ENCODE results near the gene MOB3A. TPM values are rescaled to one million over a fixed set of nuclear protein-coding genes. Genes with fewer than 3 reads are reported as not detected.
"Not testable (repeated sequence)": the region's sequence is repeated elsewhere in the genome, so short reads cannot be mapped to it uniquely, and the experiment has no call there.

MOB3A gene
- polyA plus RNA-seq, 4 donors: 7.6 to 18.3 (median 14.5) TPM

- FAIRE-seq: no peak
Measured at GRCh38 chr19:2129022-2129421, 32.9 kb upstream of the MOB3A start.

GRCh38 chr19:2128252-2128651, 32.1 kb upstream of the MOB3A start:
- whole genome bisulfite sequencing, 3 donors: 87 to 95% (median 90%) methylated on average over 19 to 34 of the region's 34 CpGs
- H3K36me3 ChIP-seq (ENCODE audit: control insufficient read depth in 3 of 3, insufficient read depth in 2 of 3, low read depth in 1 of 3, low read length in 3 of 3): peaks cover 24 to 89% (median 27%) of the 10 kb centered on the region in 3 donors
- not testable (repeated sequence) for H3K9me3 ChIP-seq (ENCODE audit: control insufficient read depth in 2 of 2, insufficient read depth in 1 of 2, low read depth in 1 of 2, low read length in 1 of 2); FAIRE-seq; H3K4me3 ChIP-seq (ENCODE audit: low read depth in 1 of 3, low read length in 3 of 3); H3K27me3 ChIP-seq (ENCODE audit: control insufficient read depth in 3 of 3, insufficient read depth in 3 of 3, low read length in 3 of 3); H3K4me1 ChIP-seq (ENCODE audit: control insufficient read depth in 3 of 3, insufficient read depth in 2 of 3, low read depth in 1 of 3, low read length in 2 of 3); H3K27ac ChIP-seq (ENCODE audit: low read depth in 1 of 3, low read length in 2 of 3); DNase-seq

More at GRCh38 chr19:2129022-2129421, 32.9 kb upstream of the MOB3A start:
- no peak overlapping the region for H3K4me3 ChIP-seq (ENCODE audit: low read depth in 1 of 3, low read length in 3 of 3)
- no peaks in the 10 kb centered on the region for H3K9me3 ChIP-seq (ENCODE audit: control insufficient read depth in 2 of 2, insufficient read depth in 1 of 2, low read depth in 1 of 2, low read length in 1 of 2)
- peaks cover 22 to 86% (median 27%) of the 10 kb centered on the region in 3 donors for H3K36me3 ChIP-seq (ENCODE audit: control insufficient read depth in 3 of 3, insufficient read depth in 2 of 3, low read depth in 1 of 3, low read length in 3 of 3)
- no peak overlapping the region for H3K27ac ChIP-seq (ENCODE audit: low read depth in 1 of 3, low read length in 2 of 3)
- no peaks in the 10 kb centered on the region for H3K27me3 ChIP-seq (ENCODE audit: control insufficient read depth in 3 of 3, insufficient read depth in 3 of 3, low read length in 3 of 3)
- WGBS, 3 donors: 94 to 97% (median 97%) methylated on average over 18 to 21 of the region's 21 CpGs
- DNase-seq: no peak
- H3K4me1 ChIP-seq (ENCODE audit: control insufficient read depth in 3 of 3, insufficient read depth in 2 of 3, low read depth in 1 of 3, low read length in 2 of 3): no peaks in the 10 kb centered on the region

GRCh38 chr19:2127758-2128157, 31.6 kb upstream of the MOB3A start:
- Histone ChIP-seq H3K27ac (ENCODE audit: low read depth in 1 of 3, low read length in 2 of 3) (no peak overlapping the region), H3K4me1 (ENCODE audit: control insufficient read depth in 3 of 3, insufficient read depth in 2 of 3, low read depth in 1 of 3, low read length in 2 of 3) (no peaks in the 10 kb centered on the region), H3K27me3 (ENCODE audit: control insufficient read depth in 3 of 3, insufficient read depth in 3 of 3, low read length in 3 of 3) (no peaks in the 10 kb centered on the region), H3K36me3 (ENCODE audit: control insufficient read depth in 3 of 3, insufficient read depth in 2 of 3, low read depth in 1 of 3, low read length in 3 of 3) (peaks cover 23 to 90% (median 27%) of the 10 kb centered on the region in 3 donors), H3K9me3 (ENCODE audit: control insufficient read depth in 2 of 2, insufficient read depth in 1 of 2, low read depth in 1 of 2, low read length in 1 of 2) (no peaks in the 10 kb centered on the region), H3K4me3 (ENCODE audit: low read depth in 1 of 3, low read length in 3 of 3) (no peak overlapping the region)
- FAIRE-seq (no peak), DNase-seq (peak; percentile 33 to 40)
- WGBS, 3 donors: 47 to 77% (median 52%) methylated on average over 19 of the region's 19 CpGs

- WGBS, 3 donors: 95 to 99% (median 97%) methylated on average over 23 to 24 of the region's 24 CpGs
Measured at GRCh38 chr19:2126879-2127518, 30.9 kb upstream of the MOB3A start.

GRCh38 chr19:2123682-2124387, 27.7 kb upstream of the MOB3A start:
- no peak for FAIRE-seq

More at GRCh38 chr19:2126879-2127518, 30.9 kb upstream of the MOB3A start:
- DNase-seq (no peak), FAIRE-seq (no peak)
- H3K4me3 ChIP-seq (ENCODE audit: low read depth in 1 of 3, low read length in 3 of 3): no peak overlapping the region
- no peaks in the 10 kb centered on the region for H3K9me3 ChIP-seq (ENCODE audit: control insufficient read depth in 2 of 2, insufficient read depth in 1 of 2, low read depth in 1 of 2, low read length in 1 of 2)
- H3K4me1 ChIP-seq (ENCODE audit: control insufficient read depth in 3 of 3, insufficient read depth in 2 of 3, low read depth in 1 of 3, low read length in 2 of 3): no peaks in the 10 kb centered on the region
- H3K36me3 ChIP-seq (ENCODE audit: control insufficient read depth in 3 of 3, insufficient read depth in 2 of 3, low read depth in 1 of 3, low read length in 3 of 3): peaks cover 22 to 90% (median 27%) of the 10 kb centered on the region in 3 donors
- no peak overlapping the region for H3K27ac ChIP-seq (ENCODE audit: low read depth in 1 of 3, low read length in 2 of 3)
- no peaks in the 10 kb centered on the region for H3K27me3 ChIP-seq (ENCODE audit: control insufficient read depth in 3 of 3, insufficient read depth in 3 of 3, low read length in 3 of 3)

GRCh38 chr19:2122982-2123381, 26.9 kb upstream of the MOB3A start:
- H3K27me3 ChIP-seq (ENCODE audit: control insufficient read depth in 3 of 3, insufficient read depth in 3 of 3, low read length in 3 of 3): no peaks in the 10 kb centered on the region
- 95 to 97% (median 95%) methylated on average over 10 of the region's 10 CpGs for WGBS, 3 donors
- peaks cover 22 to 94% (median 23%) of the 10 kb centered on the region in 3 donors for H3K36me3 ChIP-seq (ENCODE audit: control insufficient read depth in 3 of 3, insufficient read depth in 2 of 3, low read depth in 1 of 3, low read length in 3 of 3)
- no peaks in the 10 kb centered on the region for H3K4me1 ChIP-seq (ENCODE audit: control insufficient read depth in 3 of 3, insufficient read depth in 2 of 3, low read depth in 1 of 3, low read length in 2 of 3)
- DNase-seq (no peak), FAIRE-seq (no peak)
- H3K4me3 ChIP-seq (ENCODE audit: low read depth in 1 of 3, low read length in 3 of 3): no peak overlapping the region
- H3K9me3 ChIP-seq (ENCODE audit: control insufficient read depth in 2 of 2, insufficient read depth in 1 of 2, low read depth in 1 of 2, low read length in 1 of 2): no peaks in the 10 kb centered on the region
- H3K27ac ChIP-seq (ENCODE audit: low read depth in 1 of 3, low read length in 2 of 3): no peak overlapping the region

More at GRCh38 chr19:2123682-2124387, 27.7 kb upstream of the MOB3A start:
- H3K9me3 ChIP-seq (ENCODE audit: control insufficient read depth in 2 of 2, insufficient read depth in 1 of 2, low read depth in 1 of 2, low read length in 1 of 2): no peaks in the 10 kb centered on the region
- no peaks in the 10 kb centered on the region for H3K27me3 ChIP-seq (ENCODE audit: control insufficient read depth in 3 of 3, insufficient read depth in 3 of 3, low read length in 3 of 3)
- H3K4me1 ChIP-seq (ENCODE audit: control insufficient read depth in 3 of 3, insufficient read depth in 2 of 3, low read depth in 1 of 3, low read length in 2 of 3): no peaks in the 10 kb centered on the region
- DNase-seq: no peak
- WGBS, 3 donors: 90 to 95% (median 91%) methylated on average over 25 of the region's 25 CpGs
- H3K36me3 ChIP-seq (ENCODE audit: control insufficient read depth in 3 of 3, insufficient read depth in 2 of 3, low read depth in 1 of 3, low read length in 3 of 3): peaks cover 23 to 88% (median 25%) of the 10 kb centered on the region in 3 donors
- H3K27ac ChIP-seq (ENCODE audit: low read depth in 1 of 3, low read length in 2 of 3): no peak overlapping the region
- no peak overlapping the region for H3K4me3 ChIP-seq (ENCODE audit: low read depth in 1 of 3, low read length in 3 of 3)

- WGBS, 3 donors: 89 to 93% (median 92%) methylated on average over 15 of the region's 15 CpGs
- no peaks in the 10 kb centered on the region for H3K4me1 ChIP-seq (ENCODE audit: control insufficient read depth in 3 of 3, insufficient read depth in 2 of 3, low read depth in 1 of 3, low read length in 2 of 3)
- DNase-seq (no peak), FAIRE-seq (no peak)
- no peak overlapping the region for H3K4me3 ChIP-seq (ENCODE audit: low read depth in 1 of 3, low read length in 3 of 3)
- H3K9me3 ChIP-seq (ENCODE audit: control insufficient read depth in 2 of 2, insufficient read depth in 1 of 2, low read depth in 1 of 2, low read length in 1 of 2): no peaks in the 10 kb centered on the region
- no peak overlapping the region for H3K27ac ChIP-seq (ENCODE audit: low read depth in 1 of 3, low read length in 2 of 3)
- peaks cover 20 to 94% (median 22%) of the 10 kb centered on the region in 3 donors for H3K36me3 ChIP-seq (ENCODE audit: control insufficient read depth in 3 of 3, insufficient read depth in 2 of 3, low read depth in 1 of 3, low read length in 3 of 3)
- no peaks in the 10 kb centered on the region for H3K27me3 ChIP-seq (ENCODE audit: control insufficient read depth in 3 of 3, insufficient read depth in 3 of 3, low read length in 3 of 3)
Measured at GRCh38 chr19:2122251-2122650, 26.1 kb upstream of the MOB3A start.

- Histone ChIP-seq H3K4me1 (ENCODE audit: control insufficient read depth in 3 of 3, insufficient read depth in 2 of 3, low read depth in 1 of 3, low read length in 2 of 3) (no peaks in the 10 kb centered on the region), H3K9me3 (ENCODE audit: control insufficient read depth in 2 of 2, insufficient read depth in 1 of 2, low read depth in 1 of 2, low read length in 1 of 2) (no peaks in the 10 kb centered on the region), H3K36me3 (ENCODE audit: control insufficient read depth in 3 of 3, insufficient read depth in 2 of 3, low read depth in 1 of 3, low read length in 3 of 3) (peaks cover 16 to 94% (median 19%) of the 10 kb centered on the region in 3 donors), H3K4me3 (ENCODE audit: low read depth in 1 of 3, low read length in 3 of 3) (no peak overlapping the region), H3K27ac (ENCODE audit: low read depth in 1 of 3, low read length in 2 of 3) (no peak overlapping the region), H3K27me3 (ENCODE audit: control insufficient read depth in 3 of 3, insufficient read depth in 3 of 3, low read length in 3 of 3) (no peaks in the 10 kb centered on the region)
- no peak for DNase-seq
- whole genome bisulfite sequencing, 3 donors: 91 to 95% (median 95%) methylated on average over 23 to 27 of the region's 27 CpGs
- no peak for FAIRE-seq
Measured at GRCh38 chr19:2121416-2122051, 25.4 kb upstream of the MOB3A start.
